IMR-90 (cell line): Measurements from ENCODE around the gene PRAMEF4. TPM values are rescaled to one million over a fixed set of nuclear protein-coding genes. Genes with fewer than 3 reads are reported as not detected.
"Not testable (repeated sequence)": the region's sequence is repeated elsewhere in the genome, so short reads cannot be mapped to it uniquely, and the experiment has no call there.

Experiments
- ATAC-seq: fragments of 200-7000 bp; cut with Tn5 transposase; 2 replicates; pipeline ENCODE4 v1.9.1; 2020; ENCODE audit warnings: low read depth, mild to moderate bottlenecking, moderate library complexity
- BruUV-seq: library from RNA; stranded (reverse); fragments of 400-500 nt; replicated peaks from 2 replicates; lab custom pipeline; 2021; lab: Mats Ljungman, UMichigan
- CTCF ChIA-PET: fragments of 300-600 bp; formaldehyde crosslinking; extraction: SDS; loops from one replicate; lab custom pipeline; 2021; ENCODE audit warnings: antibody characterized with exemption; lab: Yijun Ruan, JAX
- POLR2A ChIA-PET: fragments of 300-600 bp; sonication (Branson Sonifier 250); formaldehyde crosslinking; loops from one replicate; lab custom pipeline; 2022; ENCODE audit warnings: antibody characterized with exemption; ENCODE audit not compliant: unreplicated experiment; lab: Charles Lee
- DNase-seq: peaks from one replicate; pipeline ENCODE4 v3.0.0; 2013
- H2AFZ ChIP-seq: replicated peaks from 2 replicates; pipeline ENCODE3; 2013; ENCODE audit warnings: low read length, mild to moderate bottlenecking; ENCODE audit not compliant: poor library complexity
- H2AK5ac ChIP-seq: 2 replicates; pipeline ENCODE4 v1.6.1; 2013; ENCODE audit warnings: low read depth, low read length, inconsistent platforms
- H2AK9ac ChIP-seq: replicated peaks from 2 replicates; pipeline ENCODE3; 2013; ENCODE audit warnings: mild to moderate bottlenecking, low read depth, low read length, moderate library complexity; ENCODE audit not compliant: poor library complexity
- H2BK120ac ChIP-seq: 2 replicates; pipeline ENCODE4 v1.6.1; 2013; ENCODE audit warnings: low read depth, low read length, inconsistent platforms
- H2BK15ac ChIP-seq: 3 replicates; pipeline ENCODE4 v1.6.1; 2013; ENCODE audit warnings: low read depth, low read length, inconsistent platforms
- H2BK20ac ChIP-seq: 2 replicates; pipeline ENCODE4 v1.6.1; 2013; ENCODE audit warnings: low read depth, mild to moderate bottlenecking, inconsistent platforms, low read length, moderate library complexity
- H2BK5ac ChIP-seq: 2 replicates; pipeline ENCODE4 v1.6.1; 2013; ENCODE audit warnings: mild to moderate bottlenecking, low read depth, low read length, inconsistent platforms; ENCODE audit not compliant: poor library complexity, severe bottlenecking
- H3K14ac ChIP-seq: replicated peaks from 2 replicates; pipeline ENCODE4 v1.6.1; 2013; ENCODE audit warnings: low read depth, low read length, inconsistent platforms
- H3K18ac ChIP-seq: 2 replicates; pipeline ENCODE4 v1.6.1; 2013; ENCODE audit warnings: low read depth, low read length, control low read depth
- H3K23ac ChIP-seq: 2 replicates; pipeline ENCODE4 v1.6.1; 2013; ENCODE audit warnings: low read depth, low read length, inconsistent platforms
- H3K27ac ChIP-seq: 2 replicates; pipeline ENCODE4 v1.5.1; 2013; ENCODE audit warnings: mild to moderate bottlenecking, control low read depth, low read length; ENCODE audit not compliant: insufficient read depth
- H3K27me3 ChIP-seq: 2 replicates; pipeline ENCODE4 v1.6.1; 2013; ENCODE audit warnings: low read length; ENCODE audit not compliant: control insufficient read depth, insufficient read depth
- H3K36me3 ChIP-seq: 2 replicates; pipeline ENCODE4 v1.6.1; 2013; ENCODE audit warnings: low read length, mixed read lengths; ENCODE audit not compliant: control insufficient read depth, insufficient read depth
- H3K4ac ChIP-seq: 2 replicates; pipeline ENCODE4 v1.6.1; 2013; ENCODE audit warnings: low read depth, low read length, inconsistent platforms
- H3K4me1 ChIP-seq: 2 replicates; pipeline ENCODE4 v1.6.1; 2013; ENCODE audit warnings: low read length, mixed read lengths; ENCODE audit not compliant: control insufficient read depth, insufficient read depth
- H3K4me2 ChIP-seq: 2 replicates; pipeline ENCODE4 v1.6.1; 2013; ENCODE audit warnings: low read depth, mild to moderate bottlenecking, control low read depth, low read length, moderate library complexity
- H3K4me3 ChIP-seq: 2 replicates; pipeline ENCODE4 v1.5.1; 2013; ENCODE audit warnings: low read depth, mild to moderate bottlenecking, control low read depth, low read length, moderate library complexity; ENCODE audit not compliant: insufficient read depth
- H3K56ac ChIP-seq: 2 replicates; pipeline ENCODE4 v1.6.1; 2013; ENCODE audit warnings: low read length, inconsistent platforms; ENCODE audit not compliant: insufficient read depth; ENCODE audit errors: extremely low read depth
- H3K79me1 ChIP-seq, 2 experiments: 2 replicates each; pipeline ENCODE4 v1.6.1; 2013; ENCODE audit warnings: low read length in 2 of 2, inconsistent platforms in 1 of 2, low read depth in 1 of 2
- H3K9ac ChIP-seq: 2 replicates; pipeline ENCODE4 v1.6.1; 2013; ENCODE audit warnings: low read depth, low read length, control low read depth
- H3K9me1 ChIP-seq: 2 replicates; pipeline ENCODE4 v1.6.1; 2013; ENCODE audit warnings: low read length, inconsistent platforms; ENCODE audit not compliant: insufficient read depth
- H3K9me3 ChIP-seq: 2 replicates; pipeline ENCODE4 v1.6.1; 2013; ENCODE audit warnings: low read length; ENCODE audit not compliant: control insufficient read depth, insufficient read depth
- H4K20me1 ChIP-seq: 2 replicates; pipeline ENCODE4 v1.6.1; 2013; ENCODE audit warnings: low read length, inconsistent platforms; ENCODE audit not compliant: insufficient read depth
- H4K5ac ChIP-seq: 2 replicates; pipeline ENCODE4 v1.6.1; 2013; ENCODE audit warnings: mild to moderate bottlenecking, low read depth, low read length, control low read depth
- H4K8ac ChIP-seq, 2 experiments: 2 replicates each; pipeline ENCODE4 v1.6.1; 2013; ENCODE audit warnings: low read depth in 2 of 2, low read length in 2 of 2, control low read depth in 1 of 2, inconsistent platforms in 1 of 2
- H4K91ac ChIP-seq: 2 replicates; pipeline ENCODE4 v1.6.1; 2013; ENCODE audit warnings: low read depth, low read length, inconsistent platforms; ENCODE audit not compliant: insufficient read depth
- WGBS, 2 experiments: methylation state at CpG; one replicate each; pipeline versions ENCODE4 v1.1.5 to v1.1.7; 2013; ENCODE audit warnings: missing lambda C conversion rate in 2 of 2; ENCODE audit not compliant: insufficient read length in 1 of 2; ENCODE audit errors: extremely low coverage in 2 of 2; 5-methylcytosine and 5-hydroxymethylcytosine counted together
- dilution Hi-C: fragments of 300-500 bp; cut with HindIII; formaldehyde crosslinking; loops from one replicate; pipeline ENCODE4 v1.14.3; 2018; ENCODE audit warnings: low sequenced_read_pairs; ENCODE audit not compliant: unreplicated experiment
- in situ Hi-C: fragments of 300-500 bp; cut with MboI; formaldehyde crosslinking; loops from 3 replicates; pipeline ENCODE4 v1.14.3; 2019; ENCODE audit warnings: low sequenced_read_pairs, inconsistent platforms, mixed read lengths
- intact Hi-C: fragments of 100-400 bp; cut with micrococcal nuclease; formaldehyde crosslinking; loops from 2 replicates; pipeline ENCODE4 v1.10.0; 2022
- polyA plus RNA-seq, 3 experiments: library from polyadenylated mRNA; depleted of rRNA; stranded (reverse); fragments of >200 nt; gene quantifications; 2 replicates each; pipeline ENCODE4 v1.2.3, GENCODE V29; 2012; ENCODE audit warnings: low replicate concordance in 1 of 3
- total RNA-seq: library from RNA; depleted of rRNA; stranded (reverse); fragments of >200 nt; gene quantifications from 2 replicates; pipeline ENCODE4 v1.2.3, GENCODE V29; 2012

PRAMEF4 gene
- total and polyA plus RNA-seq, 2 of the 4 experiments (the other 2 are of a cell fraction) = not detected

DNA sequence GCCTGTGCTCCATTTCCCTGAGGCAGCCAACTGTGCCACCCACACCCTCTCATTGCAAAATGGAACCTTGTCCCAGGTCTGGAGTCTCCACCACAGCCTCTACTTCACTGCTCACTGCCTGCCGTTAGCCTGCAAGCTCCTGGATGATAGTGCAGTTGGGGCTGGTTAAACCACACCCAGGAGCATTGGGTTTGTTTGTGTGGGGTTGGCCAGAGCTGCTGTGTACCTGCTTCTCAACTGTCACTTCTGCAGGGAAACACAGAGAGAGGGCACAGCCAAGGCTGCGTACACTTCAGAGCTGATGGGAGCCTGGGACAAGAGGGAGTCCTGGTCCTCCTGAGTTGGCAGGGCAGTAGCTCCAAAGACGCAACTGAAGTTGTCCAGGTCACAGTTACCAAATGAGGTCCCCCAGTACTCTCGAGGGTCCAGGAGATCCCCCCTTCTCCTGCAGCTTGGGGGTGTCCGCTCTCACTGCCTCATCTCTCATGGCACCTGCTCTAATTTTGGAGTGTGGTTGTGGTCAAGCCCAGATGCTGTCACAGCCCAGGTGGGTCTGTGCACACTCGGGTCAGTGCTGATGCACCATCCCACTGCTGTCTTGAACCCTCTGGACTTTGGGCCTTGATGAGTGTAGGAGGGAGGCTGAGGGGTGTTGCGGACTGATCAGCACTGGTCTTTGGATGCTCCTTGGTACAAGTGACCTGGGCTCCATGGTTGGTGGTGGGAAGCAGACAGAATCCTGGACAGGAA lies 22.7 kb downstream of the PRAMEF4 start:
- H3K18ac ChIP-seq, H4K91ac ChIP-seq, H4K20me1 ChIP-seq, H3K14ac ChIP-seq, DNase-seq, CTCF ChIA-PET, H3K27ac ChIP-seq, POLR2A ChIA-PET, H3K9me3 ChIP-seq, H2BK15ac ChIP-seq, H2AK9ac ChIP-seq, ATAC-seq, H3K56ac ChIP-seq, H2BK5ac ChIP-seq, dilution Hi-C loops, H3K4ac ChIP-seq, BruUV-seq, H3K9me1 ChIP-seq, H3K9ac ChIP-seq, H3K4me1 ChIP-seq, H3K79me1 ChIP-seq, H3K36me3 ChIP-seq, H2AK5ac ChIP-seq, H4K5ac ChIP-seq, H3K4me3 ChIP-seq, H3K27me3 ChIP-seq, H4K8ac ChIP-seq, intact Hi-C loops, H3K23ac ChIP-seq, H2BK120ac ChIP-seq, H2AFZ ChIP-seq, H2BK20ac ChIP-seq, in situ Hi-C loops, H3K4me2 ChIP-seq: not testable (repeated sequence)
- WGBS, 2 experiments = no CpG with 5 or more reads among the region's 7 CpGs

DNA sequence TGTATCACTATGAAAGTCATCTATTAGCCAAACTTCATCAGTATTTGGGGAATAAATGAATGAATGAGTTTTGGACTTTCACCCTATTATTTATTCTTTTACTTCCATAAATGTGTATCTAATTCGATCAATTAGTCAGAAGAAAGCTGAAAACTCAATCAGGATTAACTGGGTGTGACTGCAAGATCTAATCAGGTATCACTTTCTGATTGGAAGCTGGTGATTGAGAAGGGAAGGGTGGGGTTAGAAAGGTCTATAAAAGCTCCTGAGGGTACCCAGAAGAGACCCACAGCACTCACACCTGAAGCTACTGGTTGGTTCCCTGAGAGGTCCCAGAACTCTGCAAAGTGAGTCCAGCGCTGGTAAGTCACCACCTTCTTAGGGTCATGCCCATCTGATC lies 29.2 kb downstream of the PRAMEF4 start, which contains the start of gene PRAMEF2:
Gene PRAMEF2 (plus strand): TSS at position 301 of the 400 bp plus-strand sequence. CDS start 1,924 bp downstream, outside the sequence.
- H2BK20ac ChIP-seq, CTCF ChIA-PET: not testable (repeated sequence)

More for the DNA sequence above, 29.2 kb downstream of the PRAMEF4 start, which contains the start of gene PRAMEF2:
- intact Hi-C loops, H4K91ac ChIP-seq, H3K4ac ChIP-seq, DNase-seq, H4K8ac ChIP-seq, H3K18ac ChIP-seq, H3K27ac ChIP-seq, H3K4me1 ChIP-seq, BruUV-seq, H4K20me1 ChIP-seq, POLR2A ChIA-PET, H2BK15ac ChIP-seq, H3K4me2 ChIP-seq, H3K9me3 ChIP-seq, H3K23ac ChIP-seq, ATAC-seq, H2BK120ac ChIP-seq, H2AFZ ChIP-seq, dilution Hi-C loops, H3K79me1 ChIP-seq, H3K4me3 ChIP-seq, H3K9ac ChIP-seq, H2BK5ac ChIP-seq, H2AK5ac ChIP-seq, H3K36me3 ChIP-seq, H4K5ac ChIP-seq, H3K14ac ChIP-seq, H3K9me1 ChIP-seq, in situ Hi-C loops, H3K27me3 ChIP-seq, H2AK9ac ChIP-seq, H3K56ac ChIP-seq: not testable (repeated sequence)
- no CpG with 5 or more reads among the region's 2 CpGs for WGBS, 2 experiments
